Central memory CD8-positive, alpha-beta T cell (primary cell): ENCODE results near the gene FRS2.

Experiments
- ATAC-seq: fragments of 150-1000 bp; cut with Tn5 transposase; replicated peaks from 2 replicates; pipeline ENCODE4 v1.10.0; 2022; ENCODE audit warnings: mild to moderate bottlenecking, moderate FRiP score, moderate number of reproducible peaks; ENCODE audit not compliant: poor library complexity, severe bottlenecking; ENCODE audit errors: extremely low read depth
- DNase-seq, 2 donors: peaks; one replicate each; pipeline ENCODE4 v3.0.0; 2021; ENCODE audit warnings: low spot score in 2 of 2
- H3K27ac Mint-ChIP-seq: one replicate; pipeline ENCODE4 v1.8.0; 2022; ENCODE audit warnings: low read depth, mild to moderate bottlenecking, moderate library complexity, mixed read lengths
- H3K27me3 Mint-ChIP-seq: one replicate; pipeline ENCODE4 v1.8.0; 2022; ENCODE audit warnings: mixed read lengths
- H3K36me3 Mint-ChIP-seq: one replicate; pipeline ENCODE4 v1.8.0; 2022; ENCODE audit warnings: mild to moderate bottlenecking, moderate library complexity, mixed read lengths; ENCODE audit not compliant: insufficient read depth
- H3K4me1 Mint-ChIP-seq: one replicate; pipeline ENCODE4 v1.8.0; 2022; ENCODE audit warnings: mixed read lengths
- H3K4me3 Mint-ChIP-seq: one replicate; pipeline ENCODE4 v1.8.0; 2022; ENCODE audit warnings: mild to moderate bottlenecking, moderate library complexity, mixed read lengths
- H3K9me3 Mint-ChIP-seq: one replicate; pipeline ENCODE4 v1.8.0; 2022; ENCODE audit warnings: mixed read lengths

FRS2 gene

DNA sequence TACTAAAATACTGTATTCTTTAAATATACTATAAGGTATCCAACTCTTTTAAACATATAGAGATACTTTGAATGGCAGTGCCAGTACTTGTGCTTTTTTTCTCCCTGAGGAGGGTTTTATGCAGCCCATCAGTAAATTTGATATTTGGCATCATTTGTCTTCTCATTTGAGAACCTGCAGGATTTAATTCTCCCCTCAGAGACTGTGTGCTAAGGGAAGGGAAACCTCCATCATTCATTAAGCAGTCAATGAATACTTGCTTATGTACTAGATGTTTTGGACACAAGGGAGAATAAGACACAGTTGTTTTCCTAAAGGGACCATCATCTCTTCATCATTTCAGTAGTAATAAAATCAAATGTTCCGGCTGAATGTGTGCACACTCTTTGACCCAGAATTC lies 40.8 kb downstream of the FRS2 start:
- Mint-ChIP-seq H3K9me3 (no peaks in the 10 kb centered on the region), H3K27ac (no peak overlapping the region), H3K27me3 (no peaks in the 10 kb centered on the region), H3K36me3 (peaks cover 3% of the 10 kb centered on the region), H3K4me3 (no peak overlapping the region), H3K4me1 (peaks cover 37% of the 10 kb centered on the region)
- DNase-seq: no peak
- ATAC-seq: no peak

GRCh38 chr12:69511469-69512267 lies 41.5 kb downstream of the FRS2 start:
- ATAC-seq (no peak), DNase-seq (no peak)
- Mint-ChIP-seq H3K27me3 (no peaks in the 10 kb centered on the region), H3K4me3 (no peak overlapping the region), H3K4me1 (peaks cover 33% of the 10 kb centered on the region), H3K27ac (no peak overlapping the region), H3K36me3 (peaks cover 3% of the 10 kb centered on the region), H3K9me3 (no peaks in the 10 kb centered on the region)

GRCh38 chr12:69512820-69513219 lies 42.6 kb downstream of the FRS2 start:
- Mint-ChIP-seq H3K9me3 (no peaks in the 10 kb centered on the region), H3K4me1 (peaks cover 31% of the 10 kb centered on the region), H3K27ac (no peak overlapping the region), H3K4me3 (no peak overlapping the region), H3K36me3 (peaks cover 3% of the 10 kb centered on the region), H3K27me3 (no peaks in the 10 kb centered on the region)
- DNase-seq (no peak), ATAC-seq (no peak)

DNA sequence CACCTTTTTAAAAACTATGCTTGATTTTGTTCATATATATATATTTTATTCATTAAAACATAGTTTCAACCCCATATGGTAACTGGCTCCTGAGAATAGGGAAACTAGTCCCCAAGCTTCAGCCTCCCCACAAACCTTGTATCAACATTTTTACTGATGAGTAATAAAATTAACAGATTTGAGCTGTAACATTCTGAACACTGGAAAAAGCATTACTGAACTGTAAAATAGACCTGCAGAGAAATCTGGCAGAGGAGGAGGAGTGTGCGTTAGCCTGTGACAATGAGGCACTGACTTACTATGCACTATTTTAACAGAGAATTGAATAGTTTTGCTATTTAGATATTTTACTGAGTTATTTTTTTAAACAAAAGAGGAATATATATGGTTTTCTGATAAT lies 43.1 kb downstream of the FRS2 start:
- Mint-ChIP-seq H3K4me3 (no peak overlapping the region), H3K9me3 (no peaks in the 10 kb centered on the region), H3K27me3 (no peaks in the 10 kb centered on the region), H3K27ac (no peak overlapping the region), H3K36me3 (peaks cover 2% of the 10 kb centered on the region), H3K4me1 (peaks cover 31% of the 10 kb centered on the region)
- ATAC-seq (no peak), DNase-seq (no peak)

DNA sequence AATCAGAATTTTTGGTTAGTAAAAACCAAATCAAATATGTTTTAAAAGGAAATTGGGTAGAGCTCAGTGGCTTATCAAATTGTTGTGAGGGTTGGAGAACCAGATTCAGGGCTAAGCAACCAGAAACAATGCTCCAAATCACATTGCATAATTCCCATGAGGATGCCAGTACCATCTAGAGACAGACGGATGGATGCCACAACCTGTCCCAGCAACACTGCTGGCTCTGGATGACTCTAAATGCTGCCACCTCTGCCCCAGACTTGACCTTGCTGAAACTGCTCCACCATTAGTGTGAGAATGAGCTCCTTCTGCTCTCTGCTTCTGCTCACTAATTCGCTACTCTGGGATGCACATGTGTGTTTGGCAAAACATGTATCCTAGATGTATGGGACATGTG lies 43.9 kb downstream of the FRS2 start:
- DNase-seq: no peak
- H3K27ac Mint-ChIP-seq: no peak overlapping the region
- peaks cover 2% of the 10 kb centered on the region for H3K36me3 Mint-ChIP-seq
- peaks cover 30% of the 10 kb centered on the region for H3K4me1 Mint-ChIP-seq
- ATAC-seq: no peak
- no peaks in the 10 kb centered on the region for H3K9me3 Mint-ChIP-seq
- no peak overlapping the region for H3K4me3 Mint-ChIP-seq
- no peaks in the 10 kb centered on the region for H3K27me3 Mint-ChIP-seq

- peaks cover 30% of the 10 kb centered on the region for H3K4me1 Mint-ChIP-seq
- H3K9me3 Mint-ChIP-seq: no peaks in the 10 kb centered on the region
- DNase-seq (no peak), ATAC-seq (peak; percentile 40)
- H3K27me3 Mint-ChIP-seq: no peaks in the 10 kb centered on the region
- H3K36me3 Mint-ChIP-seq: peaks cover 2% of the 10 kb centered on the region
- H3K4me3 Mint-ChIP-seq: no peak overlapping the region
- H3K27ac Mint-ChIP-seq: no peak overlapping the region
Measured at GRCh38 chr12:69514845-69515244, 44.7 kb downstream of the FRS2 start.

GRCh38 chr12:69515394-69515930 lies 45.3 kb downstream of the FRS2 start:
- Mint-ChIP-seq H3K9me3 (no peaks in the 10 kb centered on the region), H3K4me3 (no peak overlapping the region), H3K4me1 (peaks cover 36% of the 10 kb centered on the region), H3K36me3 (peaks cover 4% of the 10 kb centered on the region), H3K27ac (no peak overlapping the region), H3K27me3 (no peaks in the 10 kb centered on the region)
- ATAC-seq: no peak
- DNase-seq: no peak

DNA sequence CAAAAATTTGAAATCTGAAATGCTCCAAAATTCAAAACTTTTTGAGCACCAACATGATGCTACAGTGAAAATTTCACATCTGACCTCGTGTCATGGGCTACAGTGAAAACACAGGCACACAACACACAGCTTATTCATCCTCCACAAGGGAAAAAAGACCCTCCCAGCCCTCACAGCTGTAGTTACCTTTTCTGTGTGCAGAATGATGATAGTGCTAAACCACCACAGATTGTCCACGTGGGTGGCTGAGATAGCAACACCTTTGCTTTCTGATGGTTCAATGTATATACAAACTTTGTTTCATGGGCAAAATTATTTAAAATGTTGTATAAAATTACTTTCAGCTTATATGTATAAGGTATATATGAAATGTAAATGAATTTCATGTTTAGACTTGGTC lies 46.8 kb downstream of the FRS2 start:
- DNase-seq (no peak), ATAC-seq (no peak)
- Mint-ChIP-seq H3K4me3 (no peak overlapping the region), H3K27me3 (no peaks in the 10 kb centered on the region), H3K27ac (no peak overlapping the region), H3K9me3 (peaks cover 3% of the 10 kb centered on the region), H3K4me1 (peaks cover 45% of the 10 kb centered on the region), H3K36me3 (peaks cover 4% of the 10 kb centered on the region)

- Mint-ChIP-seq H3K27me3 (no peaks in the 10 kb centered on the region), H3K36me3 (peaks cover 2% of the 10 kb centered on the region), H3K4me3 (no peak overlapping the region), H3K9me3 (peaks cover 7% of the 10 kb centered on the region), H3K4me1 (peaks cover 45% of the 10 kb centered on the region), H3K27ac (no peak overlapping the region)
- DNase-seq (no peak), ATAC-seq (no peak)
Measured at GRCh38 chr12:69517406-69517805, 47.2 kb downstream of the FRS2 start.

- no peak for DNase-seq
- H3K4me3 Mint-ChIP-seq: no peak overlapping the region
- peaks cover 11% of the 10 kb centered on the region for H3K9me3 Mint-ChIP-seq
- ATAC-seq: no peak
- no peak overlapping the region for H3K27ac Mint-ChIP-seq
- no peaks in the 10 kb centered on the region for H3K27me3 Mint-ChIP-seq
- H3K4me1 Mint-ChIP-seq: peaks cover 54% of the 10 kb centered on the region
- H3K36me3 Mint-ChIP-seq: peaks cover 2% of the 10 kb centered on the region
Measured at GRCh38 chr12:69519871-69520270, 49.7 kb downstream of the FRS2 start.

DNA sequence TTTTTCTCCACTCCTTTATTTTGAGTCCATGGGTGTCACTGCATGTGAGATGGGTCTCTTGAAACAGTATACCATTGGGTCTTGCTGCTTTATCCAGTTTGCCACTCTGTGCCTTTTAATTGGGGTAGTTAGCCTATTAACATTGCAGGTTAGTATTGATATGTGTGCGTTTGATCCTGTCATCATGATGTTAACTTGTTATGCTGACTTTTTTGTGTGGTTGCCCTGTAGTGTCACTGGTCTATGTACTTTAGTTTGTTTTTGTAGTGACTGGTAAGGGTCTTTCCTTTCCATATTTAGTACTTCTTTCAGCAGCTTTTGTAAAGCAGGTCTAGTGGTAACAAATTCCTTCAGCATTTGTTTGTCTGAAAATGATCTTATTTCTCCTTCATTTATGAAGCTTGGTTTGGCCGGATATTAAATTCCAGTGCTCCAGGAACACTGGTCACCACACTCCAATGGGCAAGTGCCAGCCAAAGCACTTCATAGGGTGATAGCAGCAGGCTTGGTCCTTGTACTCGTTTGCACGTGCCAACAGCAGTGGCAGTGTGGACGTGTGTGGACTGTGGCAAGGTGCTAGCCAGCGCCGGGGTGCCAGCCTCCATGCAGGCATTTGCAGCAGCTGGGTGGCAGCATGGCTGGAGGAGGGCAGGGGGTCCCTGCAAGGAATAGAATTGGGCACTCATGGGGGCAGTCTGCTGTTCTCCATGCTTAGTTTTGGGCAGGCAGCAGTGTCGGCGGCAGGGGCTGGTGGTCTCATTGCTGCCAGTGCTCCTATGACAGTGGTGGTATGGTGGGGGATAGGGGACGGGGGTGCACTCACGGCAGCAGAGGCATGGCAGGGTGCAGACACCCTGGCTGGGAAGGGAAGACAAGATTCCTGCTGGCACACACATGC lies 53.5 kb downstream of the FRS2 start:
- Mint-ChIP-seq H3K9me3 (peaks cover 11% of the 10 kb centered on the region), H3K27ac (no peak overlapping the region), H3K4me1 (peaks cover 66% of the 10 kb centered on the region), H3K4me3 (no peak overlapping the region), H3K36me3 (peaks cover 2% of the 10 kb centered on the region), H3K27me3 (no peaks in the 10 kb centered on the region)
- ATAC-seq: no peak
- DNase-seq: no peak

DNA sequence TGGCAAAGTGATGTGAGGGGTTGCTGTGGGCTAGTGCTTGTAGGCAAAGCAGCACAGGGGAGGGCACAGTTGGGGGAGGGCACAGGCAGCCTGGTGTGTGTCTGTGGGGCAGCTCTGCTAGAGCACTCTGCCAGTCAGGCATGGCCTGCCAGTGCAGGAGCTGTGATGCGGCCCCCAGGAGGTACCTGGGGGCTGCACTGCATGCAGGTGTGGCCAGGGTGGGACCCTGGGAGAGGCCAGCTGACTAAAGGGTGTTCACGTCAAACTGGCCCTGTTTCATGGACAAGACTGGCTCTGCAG lies 54.1 kb downstream of the FRS2 start:
- no peak overlapping the region for H3K27ac Mint-ChIP-seq
- H3K27me3 Mint-ChIP-seq: no peaks in the 10 kb centered on the region
- peaks cover 11% of the 10 kb centered on the region for H3K9me3 Mint-ChIP-seq
- no peak overlapping the region for H3K4me3 Mint-ChIP-seq
- peaks cover 70% of the 10 kb centered on the region for H3K4me1 Mint-ChIP-seq
- no peak for ATAC-seq
- H3K36me3 Mint-ChIP-seq: peaks cover 2% of the 10 kb centered on the region
- no peak for DNase-seq
